Fibroblast of lung (primary cell): Measurements from ENCODE around the gene MYEOV. TPM values are rescaled to one million over a fixed set of nuclear protein-coding genes. Genes with fewer than 3 reads are reported as not detected.

Source experiments
- DNase-seq, 2 donors: peaks; one replicate each; pipeline versions ENCODE4 v3.0.0 to v3.0.0-alpha.2; 2010; ENCODE audit warnings: low read depth in 2 of 2
- H2AFZ ChIP-seq: 2 replicates; pipeline ENCODE4 v1.5.1; 2012; ENCODE audit warnings: low read length, control low read depth, inconsistent platforms
- H3K27ac ChIP-seq: 2 replicates; pipeline ENCODE4 v1.5.1; 2011; ENCODE audit warnings: low read length, control low read depth; ENCODE audit not compliant: insufficient read depth
- H3K27me3 ChIP-seq: 2 replicates; pipeline ENCODE4 v1.5.1; 2011; ENCODE audit warnings: mild to moderate bottlenecking, low read length; ENCODE audit not compliant: control insufficient read depth, insufficient read depth
- H3K36me3 ChIP-seq: 2 replicates; pipeline ENCODE4 v1.5.1; 2011; ENCODE audit warnings: low read length; ENCODE audit not compliant: control insufficient read depth, insufficient read depth
- H3K4me1 ChIP-seq: 2 replicates; pipeline ENCODE4 v1.5.1; 2011; ENCODE audit warnings: low read length; ENCODE audit not compliant: control insufficient read depth, insufficient read depth; ENCODE audit errors: extremely low read depth
- H3K4me2 ChIP-seq: 2 replicates; pipeline ENCODE4 v1.5.1; 2011; ENCODE audit warnings: low read length, control low read depth; ENCODE audit not compliant: insufficient read depth; ENCODE audit errors: extremely low read depth
- H3K4me3 ChIP-seq, 4 experiments: fragments of 200-600 bp in 1 of 4; sonication (generic) in 1 of 4; replicated peaks in 1 of 4; 2 replicates each; pipeline ENCODE4 v1.5.1; 2011 to 2016; ENCODE audit warnings: low read length in 4 of 4, low read depth in 3 of 4, mild to moderate bottlenecking in 3 of 4, control low read depth in 2 of 4, inconsistent platforms in 1 of 4, mixed read lengths in 1 of 4; ENCODE audit not compliant: insufficient read depth in 1 of 4; ENCODE audit errors: control extremely low read depth in 1 of 4
- H3K79me2 ChIP-seq: 2 replicates; pipeline ENCODE4 v1.5.1; 2012; ENCODE audit warnings: mild to moderate bottlenecking, low read length, inconsistent platforms; ENCODE audit not compliant: control insufficient read depth, insufficient read depth
- H3K9ac ChIP-seq: 2 replicates; pipeline ENCODE4 v1.5.1; 2011; ENCODE audit warnings: mild to moderate bottlenecking, low read length, control low read depth; ENCODE audit not compliant: insufficient read depth
- H3K9me3 ChIP-seq: 2 replicates; pipeline ENCODE4 v1.5.1; 2012; ENCODE audit warnings: low read depth, low read length; ENCODE audit not compliant: control insufficient read depth, insufficient read depth
- H4K20me1 ChIP-seq: 2 replicates; pipeline ENCODE4 v1.5.1; 2011; ENCODE audit warnings: low read length; ENCODE audit not compliant: control insufficient read depth, insufficient read depth; ENCODE audit errors: extremely low read depth
- EZH2 ChIP-seq: IDR thresholded peaks from 2 replicates; pipeline ENCODE4 v1.5.1; 2012; ENCODE audit warnings: low read length, control low read depth, mild to moderate bottlenecking; ENCODE audit errors: missing control alignments
- polyA plus RNA-seq, 2 donors: library from polyadenylated mRNA; depleted of rRNA in 1 of 2; stranded (reverse) in 1 of 2; unstranded in 1 of 2; fragments of >200 nt; gene quantifications; 2 replicates each; pipeline ENCODE4 v1.2.1, GENCODE V29; 2011 to 2012; ENCODE audit warnings: missing spikeins in 1 of 2
- total RNA-seq: library from RNA; depleted of rRNA; stranded (reverse); fragments of >200 nt; gene quantifications from 2 replicates; pipeline ENCODE4 v1.2.1, GENCODE V29; 2014
- TF ChIP-seq, protein P1 (sequence below), 2 donors: IDR thresholded peaks in 1 of 2; conservative IDR thresholded peaks in 1 of 2; 1 replicate in 1 of 2; 2 replicates in 1 of 2; pipeline ENCODE4 v1.5.1; 2011 to 2012; ENCODE audit warnings: low read length in 2 of 2, control low read depth in 1 of 2, inconsistent platforms in 1 of 2, low read depth in 1 of 2, mild to moderate bottlenecking in 1 of 2

The MYEOV gene
- total and polyA plus RNA-seq, 2 donors (not counting 1 experiment from before 2014, with no cell fraction given): 1.2 to 7.3 TPM

DNA sequence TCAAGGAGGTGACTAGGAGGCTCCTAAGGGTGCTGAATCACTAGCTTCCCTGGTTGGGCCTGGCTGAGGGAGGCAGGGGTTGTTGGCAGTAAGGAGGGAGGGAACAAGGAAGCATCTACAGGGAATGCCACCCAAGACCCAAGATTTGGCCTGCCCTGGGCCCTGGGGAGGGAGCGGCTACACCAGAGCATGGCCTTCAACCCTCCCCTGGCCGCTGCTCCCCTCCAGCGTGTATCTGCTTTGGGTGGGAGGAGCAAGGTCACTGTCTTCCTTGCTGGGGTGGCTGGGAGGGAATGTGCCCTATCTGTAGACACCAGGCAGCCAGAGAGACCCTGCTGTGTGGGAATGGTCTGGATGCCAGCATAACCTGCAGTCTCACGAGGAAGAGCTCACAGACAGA is 29.5 kb upstream of the MYEOV start:
- Histone ChIP-seq H3K79me2 (no peaks in the 10 kb centered on the region), H3K27ac (no peak overlapping the region), H3K4me3 (no peak overlapping the region), H3K36me3 (no peaks in the 10 kb centered on the region), H2AFZ (no peak overlapping the region), H4K20me1 (no peaks in the 10 kb centered on the region), H3K4me1 (no peaks in the 10 kb centered on the region), H3K9me3 (no peaks in the 10 kb centered on the region), H3K27me3 (peaks cover 2% of the 10 kb centered on the region), H3K4me2 (no peak overlapping the region), H3K9ac (no peak overlapping the region)
- no peak for DNase-seq
- TF ChIP-seq EZH2: no peak
- TF ChIP-seq, protein P1, sequence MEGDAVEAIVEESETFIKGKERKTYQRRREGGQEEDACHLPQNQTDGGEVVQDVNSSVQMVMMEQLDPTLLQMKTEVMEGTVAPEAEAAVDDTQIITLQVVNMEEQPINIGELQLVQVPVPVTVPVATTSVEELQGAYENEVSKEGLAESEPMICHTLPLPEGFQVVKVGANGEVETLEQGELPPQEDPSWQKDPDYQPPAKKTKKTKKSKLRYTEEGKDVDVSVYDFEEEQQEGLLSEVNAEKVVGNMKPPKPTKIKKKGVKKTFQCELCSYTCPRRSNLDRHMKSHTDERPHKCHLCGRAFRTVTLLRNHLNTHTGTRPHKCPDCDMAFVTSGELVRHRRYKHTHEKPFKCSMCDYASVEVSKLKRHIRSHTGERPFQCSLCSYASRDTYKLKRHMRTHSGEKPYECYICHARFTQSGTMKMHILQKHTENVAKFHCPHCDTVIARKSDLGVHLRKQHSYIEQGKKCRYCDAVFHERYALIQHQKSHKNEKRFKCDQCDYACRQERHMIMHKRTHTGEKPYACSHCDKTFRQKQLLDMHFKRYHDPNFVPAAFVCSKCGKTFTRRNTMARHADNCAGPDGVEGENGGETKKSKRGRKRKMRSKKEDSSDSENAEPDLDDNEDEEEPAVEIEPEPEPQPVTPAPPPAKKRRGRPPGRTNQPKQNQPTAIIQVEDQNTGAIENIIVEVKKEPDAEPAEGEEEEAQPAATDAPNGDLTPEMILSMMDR (conservative IDR thresholded peaks at IDR 0.05 in 1 of 2, IDR thresholded peaks at IDR 0.05 in 1 of 2; ENCODE audit: low read depth in 1 of 2, low read length in 2 of 2): no peak

DNA sequence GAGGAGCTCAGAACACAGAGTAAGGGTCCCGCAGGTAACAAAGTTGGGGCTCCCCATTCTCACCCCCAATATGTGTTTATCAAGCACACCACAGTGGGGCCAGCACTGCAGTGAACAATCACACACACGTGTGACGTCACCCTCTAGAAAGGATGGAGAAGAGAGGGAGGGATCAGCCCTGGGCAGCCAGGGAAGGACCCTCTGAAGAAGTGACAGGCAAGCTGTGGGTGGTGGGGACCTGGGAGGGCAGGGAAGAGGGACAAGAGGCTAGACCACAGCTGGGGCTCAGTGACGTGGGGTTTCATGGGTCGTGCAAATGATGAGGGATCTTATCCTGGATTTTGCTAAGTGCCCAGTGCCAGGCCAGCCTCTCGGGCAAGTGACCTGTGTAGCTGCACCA is 28.7 kb upstream of the MYEOV start:
- H2AFZ ChIP-seq: no peak overlapping the region
- no peaks in the 10 kb centered on the region for H3K9me3 ChIP-seq
- H3K4me2 ChIP-seq: no peak overlapping the region
- no peak overlapping the region for H3K27ac ChIP-seq
- H3K36me3 ChIP-seq: no peaks in the 10 kb centered on the region
- no peaks in the 10 kb centered on the region for H4K20me1 ChIP-seq
- no peaks in the 10 kb centered on the region for H3K4me1 ChIP-seq
- no peak overlapping the region for H3K4me3 ChIP-seq
- no peak for DNase-seq
- H3K79me2 ChIP-seq: no peaks in the 10 kb centered on the region
- peaks cover 2% of the 10 kb centered on the region for H3K27me3 ChIP-seq
- TF ChIP-seq, protein P1 (conservative IDR thresholded peaks at IDR 0.05 in 1 of 2, IDR thresholded peaks at IDR 0.05 in 1 of 2; ENCODE audit: low read depth in 1 of 2, low read length in 2 of 2): no peak
- no peak for TF ChIP-seq EZH2
- H3K9ac ChIP-seq: no peak overlapping the region

DNA sequence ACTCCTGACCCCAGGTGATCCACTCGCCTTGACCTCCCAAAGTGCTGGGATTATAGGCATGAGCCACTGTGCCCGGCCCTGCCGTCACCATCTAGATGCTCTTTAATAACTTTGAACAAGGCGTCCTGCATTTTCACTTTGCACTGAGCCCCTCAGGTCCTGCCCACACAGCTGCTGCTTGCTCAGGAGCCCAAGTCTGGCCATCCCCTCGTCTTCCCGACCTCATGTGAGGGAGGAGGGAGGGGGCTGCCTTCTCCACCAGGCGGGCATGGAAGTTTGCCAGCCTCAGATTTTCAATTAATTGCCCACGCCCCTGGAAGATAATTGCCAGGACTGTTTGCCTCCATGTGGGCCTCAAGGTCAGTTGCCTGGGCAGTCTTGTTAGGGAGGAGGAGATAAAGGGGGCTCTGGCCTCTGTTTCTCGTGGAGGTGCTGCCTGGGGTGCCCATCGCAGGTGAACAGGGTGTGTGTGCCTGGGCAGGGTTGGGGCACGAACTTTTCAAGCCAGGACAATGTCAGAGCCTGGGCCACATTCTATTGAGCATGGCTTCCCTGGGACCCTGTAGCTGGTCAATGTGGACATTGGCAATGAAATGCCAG is 27.9 kb upstream of the MYEOV start:
- Histone ChIP-seq H3K9me3 (no peaks in the 10 kb centered on the region), H3K36me3 (no peaks in the 10 kb centered on the region), H3K27me3 (peaks cover 2% of the 10 kb centered on the region), H3K27ac (no peak overlapping the region), H3K4me3 (no peak overlapping the region), H3K79me2 (no peaks in the 10 kb centered on the region), H3K4me1 (no peaks in the 10 kb centered on the region), H2AFZ (no peak overlapping the region), H3K9ac (no peak overlapping the region), H3K4me2 (no peak overlapping the region), H4K20me1 (no peaks in the 10 kb centered on the region)
- no peak for DNase-seq
- TF ChIP-seq EZH2: no peak
